Measurements from ENCODE around the gene BCL2L15.

GRCh38 chr1:113856401-113856790 lies 31.0 kb downstream of the BCL2L15 start:
- no peak for TF ChIP-seq CTCF (IDR thresholded peaks at IDR 0.05)
- no peak for TF ChIP-seq POLR2AphosphoS5 (IDR thresholded peaks at IDR 0.05)
- no peak for TF ChIP-seq EP300 (IDR thresholded peaks at IDR 0.05)

Data from upper lobe of left lung (tissue), 4 donors.